ENCODE measurements around the gene ENDOV. TPM values are rescaled to one million over a fixed set of nuclear protein-coding genes. Genes with fewer than 3 reads are reported as not detected.
"Not testable (repeated sequence)": the region's sequence is repeated elsewhere in the genome, so short reads cannot be mapped to it uniquely, and the experiment has no call there.

Gene ENDOV
- total RNA-seq, 2 donors from 2014 or later: 19.1 to 25.3 TPM

DNA sequence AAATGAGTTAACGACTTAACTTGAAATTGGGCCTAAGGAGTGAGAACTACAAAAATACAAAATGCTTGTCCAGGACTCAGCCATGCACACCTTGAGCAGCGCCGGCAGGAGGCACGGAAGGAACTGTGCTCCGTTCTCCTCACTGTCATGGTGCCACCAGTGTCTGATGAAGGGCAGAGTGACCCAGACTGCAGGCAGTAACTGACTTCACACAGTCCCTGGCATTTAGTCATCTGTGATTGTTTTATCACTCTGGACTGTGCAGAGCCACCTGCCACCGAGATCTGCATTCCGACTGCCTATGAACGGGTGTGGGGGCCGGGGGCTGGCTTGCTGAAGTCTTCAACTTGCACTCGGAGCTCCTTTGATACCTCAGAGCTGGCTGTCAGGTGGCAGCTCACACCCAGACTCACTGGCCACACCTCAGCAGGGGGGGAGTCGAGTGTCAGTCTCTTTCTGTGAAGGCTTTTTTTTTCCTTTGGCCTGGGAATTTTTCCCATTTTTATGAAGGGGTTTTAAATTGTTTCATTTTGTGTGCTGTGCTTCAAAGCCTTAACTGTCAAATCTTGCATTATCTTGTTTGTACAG, 20.2 kb upstream of the ENDOV start:
- no peaks in the 10 kb centered on the region for H3K9me3 ChIP-seq
- TF ChIP-seq, protein P1, sequence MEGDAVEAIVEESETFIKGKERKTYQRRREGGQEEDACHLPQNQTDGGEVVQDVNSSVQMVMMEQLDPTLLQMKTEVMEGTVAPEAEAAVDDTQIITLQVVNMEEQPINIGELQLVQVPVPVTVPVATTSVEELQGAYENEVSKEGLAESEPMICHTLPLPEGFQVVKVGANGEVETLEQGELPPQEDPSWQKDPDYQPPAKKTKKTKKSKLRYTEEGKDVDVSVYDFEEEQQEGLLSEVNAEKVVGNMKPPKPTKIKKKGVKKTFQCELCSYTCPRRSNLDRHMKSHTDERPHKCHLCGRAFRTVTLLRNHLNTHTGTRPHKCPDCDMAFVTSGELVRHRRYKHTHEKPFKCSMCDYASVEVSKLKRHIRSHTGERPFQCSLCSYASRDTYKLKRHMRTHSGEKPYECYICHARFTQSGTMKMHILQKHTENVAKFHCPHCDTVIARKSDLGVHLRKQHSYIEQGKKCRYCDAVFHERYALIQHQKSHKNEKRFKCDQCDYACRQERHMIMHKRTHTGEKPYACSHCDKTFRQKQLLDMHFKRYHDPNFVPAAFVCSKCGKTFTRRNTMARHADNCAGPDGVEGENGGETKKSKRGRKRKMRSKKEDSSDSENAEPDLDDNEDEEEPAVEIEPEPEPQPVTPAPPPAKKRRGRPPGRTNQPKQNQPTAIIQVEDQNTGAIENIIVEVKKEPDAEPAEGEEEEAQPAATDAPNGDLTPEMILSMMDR (IDR thresholded peaks at IDR 0.05): no peak
- DNase-seq: no peak
- H3K36me3 ChIP-seq: peaks cover 42% of the 10 kb centered on the region
- no peak overlapping the region for H3K4me3 ChIP-seq
- no peak overlapping the region for H3K27ac ChIP-seq
- intact Hi-C loops (cut with DNase I): no loop called here
- no peaks in the 10 kb centered on the region for H3K27me3 ChIP-seq
- H3K9ac ChIP-seq (ENCODE audit: low read depth in 2 of 2, low read length in 2 of 2): no peak overlapping the region
- H3K4me1 ChIP-seq: no peaks in the 10 kb centered on the region

DNA sequence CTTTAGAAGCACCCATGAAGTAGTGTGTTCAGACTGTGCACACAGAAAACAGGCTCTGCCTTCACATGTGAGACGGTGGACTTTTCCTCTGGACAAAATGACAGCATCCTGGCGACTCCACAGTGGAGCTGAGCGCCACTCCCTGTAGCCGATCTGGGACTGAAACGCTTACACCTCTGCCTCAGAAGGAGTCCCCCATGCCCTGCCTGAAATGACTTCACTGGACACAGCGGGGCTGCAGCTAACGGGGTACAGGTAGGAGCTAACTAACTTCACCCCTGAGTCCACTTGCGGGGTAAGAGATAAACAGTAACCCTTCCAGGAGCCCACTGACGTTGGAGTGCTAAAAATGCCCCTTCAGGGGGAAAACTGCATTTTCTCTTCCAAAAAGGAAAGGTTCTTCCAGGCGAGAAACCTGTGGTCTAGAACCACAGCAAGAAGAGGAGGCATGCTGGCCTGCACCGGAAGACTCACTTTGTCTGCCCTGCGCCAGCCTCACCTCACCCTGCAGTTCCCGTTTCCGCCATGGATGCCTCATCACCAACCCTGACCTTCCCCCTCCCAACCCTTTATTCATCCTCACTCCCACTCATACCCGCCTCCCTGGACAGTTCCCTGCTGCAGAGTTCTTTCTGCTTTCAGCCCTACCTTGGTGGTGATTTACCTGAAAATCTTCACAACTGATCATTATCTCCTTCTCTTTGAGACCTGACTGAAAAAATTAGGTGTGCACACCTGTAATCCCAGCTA, 19.4 kb upstream of the ENDOV start:
- Histone ChIP-seq H3K27ac (no peak overlapping the region), H3K27me3 (no peaks in the 10 kb centered on the region), H3K36me3 (peaks cover 33% of the 10 kb centered on the region), H3K4me3 (no peak overlapping the region), H3K9ac (ENCODE audit: low read depth in 2 of 2, low read length in 2 of 2) (no peak overlapping the region), H3K4me1 (no peaks in the 10 kb centered on the region), H3K9me3 (no peaks in the 10 kb centered on the region)
- intact Hi-C loops (cut with DNase I): no loop called here
- TF ChIP-seq, protein P1 (IDR thresholded peaks at IDR 0.05): no peak
- DNase-seq: no peak

DNA sequence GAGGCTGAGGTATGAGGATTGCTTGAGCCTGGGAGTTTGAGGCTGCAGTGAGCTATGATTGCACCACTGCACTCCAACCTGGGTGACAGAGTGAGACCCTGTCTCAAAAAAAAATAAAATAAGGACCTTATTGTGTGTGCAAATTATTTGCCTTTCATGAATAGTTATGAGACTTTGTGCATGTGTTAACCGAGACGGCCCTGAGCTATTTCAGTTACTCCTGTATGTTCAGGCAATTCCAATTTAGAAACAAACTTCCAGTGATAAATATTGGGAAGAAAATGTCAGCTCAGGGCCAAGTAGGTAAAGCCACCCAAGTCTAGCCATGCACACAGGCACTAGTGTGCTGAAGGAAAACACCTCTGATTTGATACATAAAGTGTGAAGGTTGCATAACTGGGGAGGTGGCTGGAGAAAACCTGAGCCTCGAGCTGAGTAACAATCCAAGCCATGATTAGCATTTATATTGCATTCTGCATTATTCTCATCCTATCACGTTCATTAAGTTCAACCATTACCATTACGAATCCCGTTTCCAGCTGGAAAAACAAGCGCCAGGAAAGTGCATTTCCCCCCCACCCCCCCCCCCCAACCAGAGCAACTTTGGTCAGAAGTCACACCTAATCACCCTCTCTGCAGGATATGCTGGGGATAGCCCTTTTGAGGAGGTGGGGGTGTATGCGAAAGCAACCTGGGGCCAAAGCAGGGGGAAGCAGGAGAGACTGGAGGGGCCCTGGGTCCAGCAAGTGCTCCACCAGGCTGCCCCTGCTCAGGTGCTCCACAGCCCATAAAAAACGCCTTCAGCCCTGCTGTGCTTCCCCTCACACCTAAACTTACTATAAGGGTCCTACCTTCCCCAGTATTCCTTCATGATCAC, 18.6 kb upstream of the ENDOV start:
- Histone ChIP-seq H3K27ac (no peak overlapping the region), H3K4me3 (no peak overlapping the region), H3K9ac (ENCODE audit: low read depth in 2 of 2, low read length in 2 of 2) (no peak overlapping the region), H3K36me3 (peaks cover 32% of the 10 kb centered on the region), H3K9me3 (no peaks in the 10 kb centered on the region), H3K4me1 (no peaks in the 10 kb centered on the region), H3K27me3 (no peaks in the 10 kb centered on the region)
- TF ChIP-seq, protein P1 (IDR thresholded peaks at IDR 0.05): no peak
- intact Hi-C loops (cut with DNase I): no loop called here
- DNase-seq: no peak

DNA sequence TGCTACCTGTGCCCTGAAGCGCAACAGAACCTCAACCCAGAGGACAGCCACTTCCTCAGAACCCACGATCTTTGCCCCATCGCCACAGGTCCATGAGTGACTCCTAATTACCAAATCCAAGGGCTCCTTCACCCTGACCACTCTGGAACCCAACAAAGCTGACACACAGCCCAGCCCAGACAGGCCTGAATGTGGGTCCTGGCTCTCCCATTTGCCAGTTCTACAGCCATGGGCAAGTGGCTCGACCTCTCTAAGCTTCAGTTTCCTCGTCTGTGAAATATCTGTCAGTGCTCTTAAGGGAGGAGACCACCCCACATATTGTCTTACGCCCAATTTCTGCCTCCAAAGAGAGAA, 18.0 kb upstream of the ENDOV start:
- no peaks in the 10 kb centered on the region for H3K9me3 ChIP-seq
- H3K9ac ChIP-seq (ENCODE audit: low read depth in 2 of 2, low read length in 2 of 2): no peak overlapping the region
- peaks cover 32% of the 10 kb centered on the region for H3K36me3 ChIP-seq
- H3K4me3 ChIP-seq: no peak overlapping the region
- no peak overlapping the region for H3K27ac ChIP-seq
- DNase-seq: no peak
- TF ChIP-seq, protein P1 (IDR thresholded peaks at IDR 0.05): no peak
- intact Hi-C loops (cut with DNase I): no loop called here
- no peaks in the 10 kb centered on the region for H3K27me3 ChIP-seq
- H3K4me1 ChIP-seq: no peaks in the 10 kb centered on the region

DNA sequence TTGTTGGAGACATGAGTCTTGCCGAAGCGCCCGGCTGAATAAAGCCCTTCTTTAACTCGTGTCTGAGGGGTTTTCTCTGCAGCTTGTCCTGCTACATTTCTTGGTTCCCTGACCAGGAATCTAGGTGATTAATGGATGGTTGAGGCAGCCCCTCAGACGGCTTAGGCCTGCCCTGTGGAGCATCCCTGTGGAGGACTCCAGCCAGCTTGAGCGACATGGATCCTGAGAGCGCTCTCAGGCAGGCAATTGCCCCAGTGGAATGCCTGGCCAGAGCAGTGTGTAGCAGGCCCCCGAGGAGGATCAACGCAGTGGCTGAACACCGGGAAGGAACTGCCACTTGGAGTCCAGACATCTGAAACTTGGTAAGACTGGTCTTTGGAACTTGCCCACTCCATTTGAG, 17.3 kb upstream of the ENDOV start:
- intact Hi-C loops (cut with DNase I): no loop called here
- Histone ChIP-seq H3K9me3 (no peaks in the 10 kb centered on the region), H3K27me3 (no peaks in the 10 kb centered on the region), H3K36me3 (peaks cover 27% of the 10 kb centered on the region), H3K4me3 (no peak overlapping the region), H3K4me1 (no peaks in the 10 kb centered on the region), H3K9ac (ENCODE audit: low read depth in 2 of 2, low read length in 2 of 2) (no peak overlapping the region), H3K27ac (no peak overlapping the region)
- no peak for DNase-seq
- TF ChIP-seq, protein P1 (IDR thresholded peaks at IDR 0.05): no peak

DNA sequence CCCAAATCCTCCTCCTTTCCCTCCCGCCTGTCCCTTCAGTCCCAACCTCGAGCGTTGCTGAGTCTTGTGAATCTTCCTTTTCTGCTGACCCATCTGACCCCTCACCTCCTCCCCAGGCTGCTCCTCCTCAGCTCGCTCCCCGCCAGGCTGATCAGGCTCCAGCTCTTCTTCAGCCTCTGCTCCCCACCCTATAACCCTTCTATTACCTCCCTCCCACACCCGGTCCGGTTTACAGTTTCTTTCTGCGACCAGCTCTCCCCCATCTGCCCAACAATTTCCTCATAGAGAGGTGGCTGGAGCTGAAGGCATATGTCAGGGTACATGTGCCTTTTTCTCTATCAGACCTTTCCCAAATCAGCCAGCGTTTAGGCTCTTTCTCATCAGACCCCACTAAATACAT, 13.9 kb upstream of the ENDOV start:
- H3K4me1 ChIP-seq; intact Hi-C loops (cut with DNase I); H3K27ac ChIP-seq; H3K27me3 ChIP-seq; H3K9ac ChIP-seq (ENCODE audit: low read depth in 2 of 2, low read length in 2 of 2); H3K9me3 ChIP-seq; H3K4me3 ChIP-seq; DNase-seq; H3K36me3 ChIP-seq: not testable (repeated sequence)

DNA sequence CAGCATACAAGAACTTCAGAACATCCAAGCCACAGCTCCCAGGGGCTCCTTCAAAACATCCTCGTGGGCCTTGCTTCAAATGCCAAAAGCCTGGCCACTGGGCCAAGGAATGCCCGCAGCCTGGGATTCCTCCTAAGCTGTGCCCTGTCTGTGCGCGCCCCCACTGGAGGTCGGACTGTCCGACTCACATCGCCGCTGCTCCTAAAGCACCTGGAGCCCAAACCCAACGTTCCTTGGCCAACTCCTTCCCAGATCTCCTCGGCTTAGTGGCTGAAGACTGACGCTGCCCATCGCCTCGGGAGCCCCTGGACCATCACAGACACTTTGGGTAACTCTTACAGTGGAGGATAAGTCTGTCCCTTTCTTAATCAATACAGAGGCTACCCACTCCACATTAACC, 12.9 kb upstream of the ENDOV start:
- intact Hi-C loops (cut with DNase I); H3K9ac ChIP-seq (ENCODE audit: low read depth in 2 of 2, low read length in 2 of 2); H3K36me3 ChIP-seq; H3K9me3 ChIP-seq; H3K27me3 ChIP-seq; DNase-seq; H3K4me3 ChIP-seq; H3K4me1 ChIP-seq; H3K27ac ChIP-seq: not testable (repeated sequence)

Data from colonic mucosa (tissue), 4 donors.